ENCODE data around the gene MBD3L1. TPM values are rescaled to one million over a fixed set of nuclear protein-coding genes. Genes with fewer than 3 reads are reported as not detected.

MBD3L1 gene
- total and polyA plus RNA-seq, 10 of the 15 experiments (the other 5 are each of a cell fraction or from before 2014, with no cell fraction given): not detected

- no peak for TF ChIP-seq JUND (IDR thresholded peaks at IDR 0.05; ENCODE audit: low read depth, low read length)
Observed at GRCh38 chr19:8827277-8827676, 4.9 kb upstream of the MBD3L1 start (continued).

DNA sequence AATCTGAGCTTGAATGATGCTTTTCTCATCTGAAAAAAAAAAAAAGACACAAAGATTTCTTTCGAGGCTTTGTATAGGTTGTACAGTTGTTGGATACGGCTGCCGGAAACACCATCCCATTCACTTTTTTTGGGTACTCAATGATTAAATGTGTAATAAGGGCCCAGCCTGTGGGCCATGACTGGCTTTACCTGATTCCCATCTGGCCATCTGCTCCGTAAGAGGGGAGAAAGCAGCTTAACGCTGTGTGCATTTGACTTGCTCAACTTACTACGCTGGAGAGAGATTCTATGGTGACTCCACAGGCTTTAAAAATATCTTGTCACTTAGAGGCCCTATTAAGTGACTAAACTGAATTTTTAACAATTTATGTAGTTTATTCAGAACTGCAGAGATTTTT is 804 bp upstream of the MBD3L1 start:
- POLR2A ChIA-PET: no interaction called here
- no TSS peak for BruUV-seq (replicated peaks)
- FAIRE-seq: no peak

GRCh38 chr19:8831832-8832131 is 395 bp upstream of the MBD3L1 start:
- in situ Hi-C loops (cut with MboI): no loop called here
- TF ChIP-seq KDM1A (IDR thresholded peaks at IDR 0.05; ENCODE audit: borderline replicate concordance) (no peak), CBX5 (IDR thresholded peaks at IDR 0.05; ENCODE audit: low read depth) (no peak), ESRRA (IDR thresholded peaks at IDR 0.05; ENCODE audit: low read length) (no peak), SUPT20H (IDR thresholded peaks at IDR 0.05; ENCODE audit: borderline replicate concordance, control insufficient read depth, low read depth, low read length) (no peak), PBX3 (IDR thresholded peaks at IDR 0.05; ENCODE audit: insufficient replicate concordance, low read depth, low read length) (no peak)
- TF ChIP-seq, protein P1, sequence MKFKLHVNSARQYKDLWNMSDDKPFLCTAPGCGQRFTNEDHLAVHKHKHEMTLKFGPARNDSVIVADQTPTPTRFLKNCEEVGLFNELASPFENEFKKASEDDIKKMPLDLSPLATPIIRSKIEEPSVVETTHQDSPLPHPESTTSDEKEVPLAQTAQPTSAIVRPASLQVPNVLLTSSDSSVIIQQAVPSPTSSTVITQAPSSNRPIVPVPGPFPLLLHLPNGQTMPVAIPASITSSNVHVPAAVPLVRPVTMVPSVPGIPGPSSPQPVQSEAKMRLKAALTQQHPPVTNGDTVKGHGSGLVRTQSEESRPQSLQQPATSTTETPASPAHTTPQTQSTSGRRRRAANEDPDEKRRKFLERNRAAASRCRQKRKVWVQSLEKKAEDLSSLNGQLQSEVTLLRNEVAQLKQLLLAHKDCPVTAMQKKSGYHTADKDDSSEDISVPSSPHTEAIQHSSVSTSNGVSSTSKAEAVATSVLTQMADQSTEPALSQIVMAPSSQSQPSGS (IDR thresholded peaks at IDR 0.05; ENCODE audit: low read length): no peak

More for the DNA sequence above, 804 bp upstream of the MBD3L1 start:
- no peaks in the 10 kb centered on the region for H3K4me1 ChIP-seq (ENCODE audit: control insufficient read depth, insufficient read depth, low read length)
- no peaks in the 10 kb centered on the region for H3K27me3 ChIP-seq (replicated peaks in 1 of 2; ENCODE audit: control insufficient read depth in 2 of 2, insufficient read depth in 2 of 2, low read length in 1 of 2)
- RAD21 ChIA-PET (ENCODE audit: unreplicated experiment): no interaction called here
- intact Hi-C loops (cut with micrococcal nuclease; ENCODE audit: unreplicated experiment) (no loop called here), in situ Hi-C loops (cut with MboI) (no loop called here)
- SMC1A ChIA-PET (ENCODE audit: uncharacterized antibody, unreplicated experiment): no interaction called here
- no peaks in the 10 kb centered on the region for H4K20me1 ChIP-seq (ENCODE audit: control insufficient read depth, insufficient read depth)
- H3K4me3 ChIP-seq: peak overlapping the region; percentile 60
- no peaks in the 10 kb centered on the region; the same call in 2 of the 3 replicates for H3K9me3 ChIP-seq (replicated peaks; ENCODE audit: control insufficient read depth, insufficient read depth, low read length)
- no peaks in the 10 kb centered on the region for H3K79me2 ChIP-seq (ENCODE audit: control insufficient read depth, insufficient read depth, low read length)
- 65% methylated on average over 6 of the region's 6 CpGs for WGBS (ENCODE audit: insufficient coverage, insufficient replicate concordance, low lambda C conversion rate, missing lambda C conversion rate)
- no peak for ATAC-seq
- peak overlapping the region; percentile 61 for H3K9ac ChIP-seq (ENCODE audit: control insufficient read depth, insufficient read depth, low read length)
- peak overlapping the region; percentile 60; the same call in 1 of the 2 replicates for H3K4me2 ChIP-seq (ENCODE audit: control insufficient read depth, insufficient read depth)
- no peak for DNase-seq (ENCODE audit: low read depth, low spot score)
- CTCF ChIA-PET: no interaction called here
- peak overlapping the region; percentile 61 for H3K27ac ChIP-seq (ENCODE audit: control insufficient read depth, insufficient read depth)
- TF ChIP-seq MYC (IDR thresholded peaks at IDR 0.05; ENCODE audit: insufficient read depth, insufficient read length, insufficient replicate concordance, low read length, severe bottlenecking) (no peak), SUZ12 (IDR thresholded peaks at IDR 0.05; ENCODE audit: unreplicated experiment) (no peak)
- TF ChIP-seq, protein P1 (IDR thresholded peaks at IDR 0.05; ENCODE audit: low read length): no peak
- H2AFZ ChIP-seq (ENCODE audit: control insufficient read depth, low read depth, low read length): no peak overlapping the region
- no peaks in the 10 kb centered on the region for H3K36me3 ChIP-seq (ENCODE audit: control insufficient read depth in 2 of 2, insufficient read depth in 2 of 2, low read length in 1 of 2)

More at GRCh38 chr19:8831832-8832131, 395 bp upstream of the MBD3L1 start:
- ChIA-PET RAD21 (ENCODE audit: unreplicated experiment) (no interaction called here), POLR2A (no interaction called here), SMC1A (ENCODE audit: uncharacterized antibody, unreplicated experiment) (no interaction called here), CTCF (no interaction called here)
- intact Hi-C loops (cut with micrococcal nuclease; ENCODE audit: unreplicated experiment): no loop called here
- no peak for ATAC-seq
- H3K4me3 ChIP-seq: peak overlapping the region; percentile 60
- no TSS peak for BruUV-seq (replicated peaks)
- no peaks in the 10 kb centered on the region for H3K27me3 ChIP-seq (replicated peaks in 1 of 2; ENCODE audit: control insufficient read depth in 2 of 2, insufficient read depth in 2 of 2, low read length in 1 of 2)
- H3K4me1 ChIP-seq (ENCODE audit: control insufficient read depth, insufficient read depth, low read length): no peaks in the 10 kb centered on the region
- H4K20me1 ChIP-seq (ENCODE audit: control insufficient read depth, insufficient read depth): no peaks in the 10 kb centered on the region
- FAIRE-seq: no peak
- no peaks in the 10 kb centered on the region; the same call in 2 of the 3 replicates for H3K9me3 ChIP-seq (replicated peaks; ENCODE audit: control insufficient read depth, insufficient read depth, low read length)
- peak overlapping the region; percentile 61 for H3K9ac ChIP-seq (ENCODE audit: control insufficient read depth, insufficient read depth, low read length)
- no peak for DNase-seq (ENCODE audit: low read depth, low spot score)
- no peaks in the 10 kb centered on the region for H3K36me3 ChIP-seq (ENCODE audit: control insufficient read depth in 2 of 2, insufficient read depth in 2 of 2, low read length in 1 of 2)
- H3K27ac ChIP-seq (ENCODE audit: control insufficient read depth, insufficient read depth): peak overlapping the region; percentile 61
- 0% methylated on average over 16 of the region's 16 CpGs for WGBS (ENCODE audit: insufficient coverage, insufficient replicate concordance, low lambda C conversion rate, missing lambda C conversion rate)
- peak overlapping the region; percentile 60; the same call in 1 of the 2 replicates for H3K4me2 ChIP-seq (ENCODE audit: control insufficient read depth, insufficient read depth)
- peak overlapping the region; percentile 63 for H2AFZ ChIP-seq (ENCODE audit: control insufficient read depth, low read depth, low read length)
- no peaks in the 10 kb centered on the region for H3K79me2 ChIP-seq (ENCODE audit: control insufficient read depth, insufficient read depth, low read length)

Measured in GM12878 (cell line).